Esophagus muscularis mucosa (tissue), 4 donors: ENCODE measurements around the gene CDC42EP3. TPM values are rescaled to one million over a fixed set of nuclear protein-coding genes. Genes with fewer than 3 reads are reported as not detected.

ENCODE experiments used
- DNase-seq: peaks from one replicate; pipeline ENCODE4 v3.0.0-alpha.2; 2017; ENCODE audit errors: extremely low spot score
- H3K27ac ChIP-seq, 4 donors: fragments of 200-600 bp; sonication (generic); replicated peaks in 1 of 4; 1 replicate in 3 of 4; 2 replicates in 1 of 4; pipeline ENCODE4 v1.5.1; 2016 to 2019; ENCODE audit warnings: mild to moderate bottlenecking in 1 of 4
- H3K27me3 ChIP-seq, 4 donors: fragments of 200-600 bp; sonication (generic); one replicate each; pipeline versions ENCODE4 v1.5.1 to v1.6.0; 2016 to 2019
- H3K36me3 ChIP-seq, 4 donors: fragments of 200-600 bp; sonication (generic); one replicate each; pipeline ENCODE4 v1.5.1; 2016 to 2019
- H3K4me1 ChIP-seq, 4 donors: fragments of 200-600 bp; sonication (generic); one replicate each; pipeline ENCODE4 v1.5.1; 2016 to 2019
- H3K4me3 ChIP-seq, 4 donors: fragments of 200-600 bp; sonication (generic); 1 replicate in 2 of 4; 2 replicates in 2 of 4; pipeline ENCODE4 v1.5.1; 2016 to 2019; ENCODE audit warnings: mild to moderate bottlenecking in 4 of 4, moderate library complexity in 1 of 4
- H3K9me3 ChIP-seq, 4 donors: fragments of 200-600 bp; sonication (generic); 1 replicate in 3 of 4; 2 replicates in 1 of 4; pipeline ENCODE4 v1.5.1; 2016 to 2019
- CTCF ChIP-seq, 3 experiments: fragments of 200-600 bp in 2 of 3; fragments of 450-650 bp in 1 of 3; sonication (generic) in 2 of 3; IDR thresholded peaks; one replicate each; pipeline ENCODE4 v1.5.1; 2017 to 2019; ENCODE audit warnings: antibody characterized with exemption in 3 of 3, mild to moderate bottlenecking in 2 of 3, moderate library complexity in 1 of 3
- EP300 ChIP-seq: sonication (generic); formaldehyde crosslinking; IDR thresholded peaks from one replicate; pipeline ENCODE4 v1.6.1; 2017; ENCODE audit warnings: antibody characterized with exemption
- POLR2A ChIP-seq: fragments of 450-650 bp; IDR thresholded peaks from one replicate; pipeline ENCODE4 v1.6.1; 2017; ENCODE audit warnings: antibody characterized with exemption, moderate library complexity, mild to moderate bottlenecking, low read depth
- POLR2AphosphoS5 ChIP-seq, 2 donors: sonication (generic); formaldehyde crosslinking; IDR thresholded peaks; one replicate each; pipeline ENCODE4 v1.6.1; 2017; ENCODE audit warnings: antibody characterized with exemption in 2 of 2
- WGBS: methylation state at CpG from one replicate; pipeline ENCODE4 v1.1.5; 2018; 5-methylcytosine and 5-hydroxymethylcytosine counted together
- intact Hi-C: fragments of 100-400 bp; cut with DNase I; formaldehyde crosslinking; loops from one replicate; pipeline ENCODE4 v1.15.1; 2023
- total RNA-seq, 4 donors: library from RNA; depleted of rRNA; stranded (reverse); fragments of >200 nt; gene quantifications; one replicate each; pipeline versions ENCODE4 v1.1.0 to v1.2.1, GENCODE V29; 2016

CDC42EP3 gene
- total RNA-seq, 4 donors from 2014 or later, result 67.7 to 217 (median 112) TPM

- 91% methylated on average over 8 of the region's 8 CpGs for WGBS
- Histone ChIP-seq H3K27me3 (no peaks in the 10 kb centered on the region), H3K4me3 (no peak overlapping the region), H3K9me3 (no peaks in the 10 kb centered on the region), H3K27ac (no peak overlapping the region), H3K36me3 (no peaks in the 10 kb centered on the region), H3K4me1 (peaks cover 0 to 16% (median 5%) of the 10 kb centered on the region in 4 donors)
- intact Hi-C loops, result no loop called here
- DNase-seq, result no peak
- TF ChIP-seq POLR2AphosphoS5 (IDR thresholded peaks at IDR 0.05) (no peak), EP300 (no peak), CTCF (IDR thresholded peaks at IDR 0.05) (no peak), POLR2A (no peak)
Observed at GRCh38 chr2:37634914-37635503, 36.4 kb downstream of the CDC42EP3 start.

- DNase-seq, result no peak
- Histone ChIP-seq H3K27ac (no peak overlapping the region), H3K9me3 (no peaks in the 10 kb centered on the region), H3K4me3 (no peak overlapping the region), H3K27me3 (no peaks in the 10 kb centered on the region), H3K4me1 (peaks cover 0 to 10% (median 5%) of the 10 kb centered on the region in 4 donors), H3K36me3 (no peaks in the 10 kb centered on the region)
- TF ChIP-seq POLR2AphosphoS5 (IDR thresholded peaks at IDR 0.05), result no peak
- no peak for TF ChIP-seq EP300
- TF ChIP-seq POLR2A, result no peak
- no peak for TF ChIP-seq CTCF (IDR thresholded peaks at IDR 0.05)
- intact Hi-C loops, result no loop called here
- WGBS, result 95% methylated on average over 3 of the region's 3 CpGs
Observed at GRCh38 chr2:37633845-37634244, 37.6 kb downstream of the CDC42EP3 start.

- WGBS, result 100% methylated on average over 1 of the region's 1 CpG
- no peak for TF ChIP-seq EP300
- no peak for TF ChIP-seq POLR2A
- TF ChIP-seq POLR2AphosphoS5 (IDR thresholded peaks at IDR 0.05), result no peak
- TF ChIP-seq CTCF (IDR thresholded peaks at IDR 0.05), result no peak
- Histone ChIP-seq H3K36me3 (no peaks in the 10 kb centered on the region), H3K4me3 (no peak overlapping the region), H3K27ac (no peak overlapping the region), H3K27me3 (no peaks in the 10 kb centered on the region), H3K4me1 (peaks cover 0 to 7% (median 5%) of the 10 kb centered on the region in 4 donors), H3K9me3 (no peaks in the 10 kb centered on the region)
- intact Hi-C loops, result no loop called here
- no peak for DNase-seq
Observed at GRCh38 chr2:37633234-37633633, 38.2 kb downstream of the CDC42EP3 start.

GRCh38 chr2:37632310-37632709 lies 39.1 kb downstream of the CDC42EP3 start:
- 96% methylated on average over 2 of the region's 2 CpGs for WGBS
- H3K36me3 ChIP-seq, result no peaks in the 10 kb centered on the region
- no peak for DNase-seq
- intact Hi-C loops, result no loop called here
- H3K27ac ChIP-seq, result no peak overlapping the region
- H3K4me1 ChIP-seq, result peaks cover 0 to 6% (median 0%) of the 10 kb centered on the region in 4 donors
- no peaks in the 10 kb centered on the region for H3K27me3 ChIP-seq
- TF ChIP-seq EP300 (no peak), POLR2AphosphoS5 (IDR thresholded peaks at IDR 0.05) (no peak), CTCF (IDR thresholded peaks at IDR 0.05) (no peak), POLR2A (no peak)
- no peak overlapping the region for H3K4me3 ChIP-seq
- no peaks in the 10 kb centered on the region for H3K9me3 ChIP-seq

DNA sequence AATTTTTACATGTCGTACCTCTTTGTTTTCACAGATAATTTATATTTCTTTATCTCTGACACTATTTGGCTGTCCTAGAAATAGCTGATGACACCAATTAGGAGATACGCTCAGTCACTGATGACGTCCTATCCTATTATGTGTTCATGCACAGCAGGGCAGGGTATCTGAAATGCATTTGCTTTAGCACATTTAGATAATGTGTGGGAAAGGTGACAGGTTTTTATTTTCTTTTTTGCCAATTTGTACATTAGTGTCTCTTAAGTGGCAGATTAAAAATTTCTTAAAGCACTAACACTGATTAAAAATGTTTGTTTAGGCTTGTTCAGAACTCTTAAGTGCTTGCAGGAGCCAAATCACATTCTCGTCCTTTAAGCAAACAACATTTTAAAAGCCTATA lies 39.7 kb downstream of the CDC42EP3 start:
- peaks cover 0 to 5% (median 3%) of the 10 kb centered on the region in 4 donors for H3K4me1 ChIP-seq
- intact Hi-C loops, result no loop called here
- H3K9me3 ChIP-seq, result no peaks in the 10 kb centered on the region
- 88% methylated on average over 4 of the region's 4 CpGs for WGBS
- DNase-seq, result no peak
- no peak overlapping the region for H3K27ac ChIP-seq
- no peak overlapping the region for H3K4me3 ChIP-seq
- H3K27me3 ChIP-seq, result no peaks in the 10 kb centered on the region
- H3K36me3 ChIP-seq, result no peaks in the 10 kb centered on the region
- TF ChIP-seq EP300 (no peak), POLR2A (no peak), POLR2AphosphoS5 (IDR thresholded peaks at IDR 0.05) (no peak), CTCF (IDR thresholded peaks at IDR 0.05) (no peak)
